Endothelial cell of umbilical vein (primary cell): Measurements from ENCODE around the gene ARF1. TPM values are rescaled to one million over a fixed set of nuclear protein-coding genes. Genes with fewer than 3 reads are reported as not detected.

ENCODE experiments used
- BruUV-seq: library from RNA; stranded (reverse); fragments of 400-500 nt; replicated peaks from 2 replicates; lab custom pipeline; 2021; lab: Mats Ljungman, UMichigan
- CTCF ChIA-PET: fragments of 300-600, 350-600 bp; sonication (Branson Sonifier 250); formaldehyde crosslinking; loops from one replicate; lab custom pipeline; 2021; ENCODE audit warnings: antibody characterized with exemption, inconsistent platforms; lab: Charles Lee
- POLR2A ChIA-PET: fragments of 300-600, 350-600 bp; sonication (Branson Sonifier 250); formaldehyde crosslinking; loops from one replicate; lab custom pipeline; 2021; ENCODE audit warnings: antibody characterized with exemption, inconsistent platforms; lab: Charles Lee
- DNase-seq: peaks from one replicate; pipeline ENCODE4 v3.0.0-alpha.2; 2011; ENCODE audit warnings: low read depth, low spot score
- FAIRE-seq: peaks from 2 replicates; lab custom pipeline; 2011; peaks lifted over from hg19 to GRCh38; lab: Jason Lieb, UNC
- H2AFZ ChIP-seq: 2 replicates; pipeline ENCODE4 v1.6.0; 2012; ENCODE audit warnings: low read depth, low read length, control low read depth, inconsistent platforms
- H3K27ac ChIP-seq: 2 replicates; pipeline ENCODE4 v1.5.1; 2011; ENCODE audit warnings: low read depth, mild to moderate bottlenecking, control low read depth, low read length, moderate library complexity; ENCODE audit not compliant: insufficient read depth
- H3K27me3 ChIP-seq, 2 experiments: 2 replicates each; pipeline versions ENCODE4 v1.6.0 to v1.6.1; 2011; ENCODE audit warnings: low read length in 2 of 2, mixed read lengths in 1 of 2; ENCODE audit not compliant: control insufficient read depth in 2 of 2, insufficient read depth in 2 of 2
- H3K36me3 ChIP-seq, 2 experiments: 2 replicates in 1 of 2; 3 replicates in 1 of 2; pipeline ENCODE4 v1.5.1; 2011; ENCODE audit warnings: low read length in 2 of 2, mild to moderate bottlenecking in 1 of 2, moderate library complexity in 1 of 2; ENCODE audit not compliant: control insufficient read depth in 2 of 2, insufficient read depth in 2 of 2; ENCODE audit errors: extremely low read depth in 1 of 2
- H3K4me1 ChIP-seq: 3 replicates; pipeline ENCODE4 v1.5.1; 2011; ENCODE audit warnings: mild to moderate bottlenecking, low read length; ENCODE audit not compliant: control insufficient read depth, insufficient read depth; ENCODE audit errors: extremely low read depth
- H3K4me2 ChIP-seq: 2 replicates; pipeline ENCODE4 v1.6.1; 2011; ENCODE audit warnings: low read length, control low read depth, mixed read lengths; ENCODE audit not compliant: insufficient read depth
- H3K4me3 ChIP-seq, 3 experiments: fragments of 200-600 bp in 1 of 3; sonication (generic), shearing (Covaris generic) in 1 of 3; replicated peaks in 1 of 3; 2 replicates each; pipeline ENCODE4 v1.5.1; 2011 to 2016; ENCODE audit warnings: control low read depth in 3 of 3, low read length in 3 of 3, mild to moderate bottlenecking in 2 of 3, inconsistent platforms in 1 of 3, low read depth in 1 of 3, moderate library complexity in 1 of 3; ENCODE audit not compliant: insufficient read depth in 1 of 3
- H3K79me2 ChIP-seq: 2 replicates; pipeline ENCODE4 v1.6.0; 2012; ENCODE audit warnings: low read length, inconsistent platforms; ENCODE audit not compliant: control insufficient read depth, insufficient read depth
- H3K9ac ChIP-seq: replicated peaks from 2 replicates; pipeline ENCODE3; 2011; ENCODE audit warnings: low read length, control low read depth; ENCODE audit not compliant: insufficient read depth; ENCODE audit errors: extremely low read depth
- H3K9me1 ChIP-seq: replicated peaks from 3 replicates; pipeline ENCODE4 v1.6.0; 2011; ENCODE audit warnings: mild to moderate bottlenecking, low read length; ENCODE audit not compliant: control insufficient read depth, insufficient read depth; ENCODE audit errors: extremely low read depth
- H3K9me3 ChIP-seq: replicated peaks from 2 replicates; pipeline ENCODE4 v1.5.1; 2012; ENCODE audit warnings: low read length, inconsistent platforms; ENCODE audit not compliant: control insufficient read depth, insufficient read depth
- H4K20me1 ChIP-seq: replicated peaks from 2 replicates; pipeline ENCODE3; 2011; ENCODE audit warnings: mild to moderate bottlenecking, low read length; ENCODE audit not compliant: control insufficient read depth, insufficient read depth; ENCODE audit errors: extremely low read depth
- CTCF ChIP-seq, 2 donors: IDR thresholded peaks; 1 replicate in 1 of 2; 2 replicates in 1 of 2; pipeline ENCODE4 v1.5.1; 2011; ENCODE audit warnings: low read length in 2 of 2, mild to moderate bottlenecking in 2 of 2, moderate library complexity in 2 of 2, control low read depth in 1 of 2, inconsistent platforms in 1 of 2, low read depth in 1 of 2; ENCODE audit not compliant: insufficient read depth in 1 of 2; ENCODE audit errors: extremely low read depth in 1 of 2
- EZH2 ChIP-seq: IDR thresholded peaks from 2 replicates; pipeline ENCODE4 v1.6.1; 2012; ENCODE audit warnings: borderline replicate concordance, low read depth, mild to moderate bottlenecking, moderate library complexity, low read length, inconsistent platforms; ENCODE audit not compliant: severe bottlenecking
- JUN ChIP-seq: IDR thresholded peaks from 2 replicates; pipeline ENCODE4 v1.6.1; 2011; ENCODE audit warnings: borderline replicate concordance, low read depth; ENCODE audit not compliant: insufficient read length, insufficient read depth
- MAX ChIP-seq: IDR thresholded peaks from 2 replicates; pipeline ENCODE4 v1.6.1; 2011; ENCODE audit not compliant: insufficient read depth, insufficient read length
- MYC ChIP-seq: IDR thresholded peaks from one replicate; pipeline ENCODE4 v1.6.1; 2011; ENCODE audit warnings: mild to moderate bottlenecking, low read depth, low read length
- dilution Hi-C: fragments of 300-500 bp; cut with MboI; formaldehyde crosslinking; loops from one replicate; pipeline ENCODE4 v1.15.0; 2019; ENCODE audit warnings: low sequenced_read_pairs; ENCODE audit not compliant: extremely low pct_ligation_motif_present
- intact Hi-C: fragments of 100-400 bp; cut with micrococcal nuclease; formaldehyde crosslinking; loops from one replicate; pipeline ENCODE4 v1.10.0; 2022
- polyA plus RNA-seq, 4 experiments: library from polyadenylated mRNA; depleted of rRNA in 3 of 4; stranded (reverse) in 3 of 4; unstranded in 1 of 4; fragments of >200 nt; gene quantifications; 2 replicates each; pipeline versions ENCODE4 v1.2.1 to v1.2.3, GENCODE V29; 2011 to 2012; ENCODE audit warnings: missing spikeins in 1 of 4
- total RNA-seq: library from RNA; stranded (reverse); gene quantifications from 2 replicates; pipeline ENCODE4 v1.2.3, GENCODE V29; 2021

ARF1 gene
- total and polyA plus RNA-seq, 2 donors (not counting 3 experiments of a cell fraction or from before 2014, with no cell fraction given): 499 to 844 TPM

GRCh38 chr1:228050571-228051231, 31.8 kb upstream of the ARF1 start:
- Histone ChIP-seq H3K36me3 (no peaks in the 10 kb centered on the region), H3K9me3 (no peaks in the 10 kb centered on the region), H2AFZ (no peak overlapping the region), H3K27me3 (peaks cover 4 to 6% of the 10 kb centered on the region in 2 experiments), H3K4me3 (no peak overlapping the region), H3K4me1 (no peaks in the 10 kb centered on the region), H3K9ac (no peak overlapping the region), H3K79me2 (no peaks in the 10 kb centered on the region), H3K9me1 (no peaks in the 10 kb centered on the region), H4K20me1 (no peaks in the 10 kb centered on the region), H3K27ac (no peak overlapping the region), H3K4me2 (no peak overlapping the region)
- ChIA-PET POLR2A (no interaction called here), CTCF (no interaction called here)
- intact Hi-C loops: no loop called here
- TF ChIP-seq JUN: no peak
- no peak for TF ChIP-seq EZH2
- no peak for TF ChIP-seq CTCF (IDR thresholded peaks at IDR 0.05; ENCODE audit: extremely low read depth in 1 of 2, insufficient read depth in 1 of 2, low read depth in 1 of 2, low read length in 2 of 2)
- no peak for TF ChIP-seq MAX
- TF ChIP-seq MYC: no peak
- DNase-seq: no peak
- FAIRE-seq: no peak
- dilution Hi-C loops: no loop called here
- no TSS peak for BruUV-seq
